ENCODE measurements around the gene LCE1A.
A peak's percentile ranks its signal among the peaks of the same experiment; 100 is the strongest.

The LCE1A gene

GRCh38 chr1:152801333-152801732 is 25.9 kb upstream of the LCE1A start:
- no peak overlapping the region for H3K4me3 ChIP-seq (ENCODE audit: control insufficient read depth, low read depth, low read length)
- TF ChIP-seq, protein P1, sequence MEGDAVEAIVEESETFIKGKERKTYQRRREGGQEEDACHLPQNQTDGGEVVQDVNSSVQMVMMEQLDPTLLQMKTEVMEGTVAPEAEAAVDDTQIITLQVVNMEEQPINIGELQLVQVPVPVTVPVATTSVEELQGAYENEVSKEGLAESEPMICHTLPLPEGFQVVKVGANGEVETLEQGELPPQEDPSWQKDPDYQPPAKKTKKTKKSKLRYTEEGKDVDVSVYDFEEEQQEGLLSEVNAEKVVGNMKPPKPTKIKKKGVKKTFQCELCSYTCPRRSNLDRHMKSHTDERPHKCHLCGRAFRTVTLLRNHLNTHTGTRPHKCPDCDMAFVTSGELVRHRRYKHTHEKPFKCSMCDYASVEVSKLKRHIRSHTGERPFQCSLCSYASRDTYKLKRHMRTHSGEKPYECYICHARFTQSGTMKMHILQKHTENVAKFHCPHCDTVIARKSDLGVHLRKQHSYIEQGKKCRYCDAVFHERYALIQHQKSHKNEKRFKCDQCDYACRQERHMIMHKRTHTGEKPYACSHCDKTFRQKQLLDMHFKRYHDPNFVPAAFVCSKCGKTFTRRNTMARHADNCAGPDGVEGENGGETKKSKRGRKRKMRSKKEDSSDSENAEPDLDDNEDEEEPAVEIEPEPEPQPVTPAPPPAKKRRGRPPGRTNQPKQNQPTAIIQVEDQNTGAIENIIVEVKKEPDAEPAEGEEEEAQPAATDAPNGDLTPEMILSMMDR (conservative IDR thresholded peaks at IDR 0.05; ENCODE audit: control insufficient read depth, insufficient read depth, low read depth, low read length): no peak
- DNase-seq (ENCODE audit: low read depth): peak; percentile 11

GRCh38 chr1:152806576-152806975 is 20.7 kb upstream of the LCE1A start, which contains the start of gene LCE1C:
Gene LCE1C, minus strand, starts transcription at chr1:152806651. Its CDS starts 1,173 bp downstream, at chr1:152805478.
- DNase-seq (ENCODE audit: low read depth): no peak
- H3K4me3 ChIP-seq (ENCODE audit: control insufficient read depth, low read depth, low read length): no peak within 1 kb of the TSS
- TF ChIP-seq, protein P1 (conservative IDR thresholded peaks at IDR 0.05; ENCODE audit: control insufficient read depth, insufficient read depth, low read depth, low read length): no peak

GRCh38 chr1:152811050-152811449 is 16.2 kb upstream of the LCE1A start:
- no peak for DNase-seq (ENCODE audit: low read depth)
- no peak overlapping the region for H3K4me3 ChIP-seq (ENCODE audit: control insufficient read depth, low read depth, low read length)
- TF ChIP-seq, protein P1 (conservative IDR thresholded peaks at IDR 0.05; ENCODE audit: control insufficient read depth, insufficient read depth, low read depth, low read length): no peak

DNA sequence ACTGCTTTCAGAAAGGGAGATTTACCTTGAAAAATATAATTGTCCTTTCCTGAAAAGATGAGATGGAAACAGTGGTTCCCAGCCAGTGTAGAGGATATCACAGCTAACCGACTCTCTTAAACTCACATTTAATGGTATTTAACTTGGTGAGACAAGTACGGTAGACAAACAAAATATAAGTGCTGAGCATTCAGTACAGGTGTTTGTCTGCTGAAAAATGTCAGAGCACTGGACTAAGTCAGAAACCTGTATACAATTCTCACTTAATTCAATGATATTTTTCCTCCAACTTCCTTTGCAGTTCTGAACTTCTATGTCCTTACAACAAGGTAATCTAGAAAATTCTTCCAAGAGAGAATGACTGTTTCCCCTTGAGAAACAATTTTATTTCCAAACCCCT is 15.6 kb upstream of the LCE1A start, which contains the start of gene LCE1B:
TSS of gene LCE1B (plus strand) at position 301 of the 400 bp plus-strand sequence. CDS start 476 bp downstream, outside the sequence.
- TF ChIP-seq, protein P1 (conservative IDR thresholded peaks at IDR 0.05; ENCODE audit: control insufficient read depth, insufficient read depth, low read depth, low read length): no peak
- no peak within 1 kb of the TSS for H3K4me3 ChIP-seq (ENCODE audit: control insufficient read depth, low read depth, low read length)
- DNase-seq (ENCODE audit: low read depth): no peak

DNA sequence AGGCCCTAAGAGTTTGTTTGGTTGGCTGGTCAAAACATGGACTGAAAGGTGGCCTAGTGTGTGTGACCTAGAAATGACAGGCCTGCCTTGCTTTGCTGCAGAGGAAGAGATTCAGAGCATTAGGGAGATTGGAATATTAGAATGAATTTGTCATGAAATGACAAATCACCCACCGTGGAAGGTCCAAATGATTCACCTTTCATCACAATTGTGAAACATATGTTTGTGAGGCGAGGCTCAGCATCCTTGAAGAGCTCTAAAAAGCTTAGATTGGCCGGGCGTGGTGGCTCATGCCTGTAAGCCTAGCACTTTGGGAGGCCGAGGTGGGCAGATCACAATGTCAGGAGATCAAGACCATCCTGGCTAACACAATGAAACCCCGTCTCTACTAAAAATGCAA is 10.0 kb upstream of the LCE1A start:
- no peak overlapping the region for H3K4me3 ChIP-seq (ENCODE audit: control insufficient read depth, low read depth, low read length)
- TF ChIP-seq, protein P1 (conservative IDR thresholded peaks at IDR 0.05; ENCODE audit: control insufficient read depth, insufficient read depth, low read depth, low read length): no peak
- peak; percentile 19 for DNase-seq (ENCODE audit: low read depth)

DNA sequence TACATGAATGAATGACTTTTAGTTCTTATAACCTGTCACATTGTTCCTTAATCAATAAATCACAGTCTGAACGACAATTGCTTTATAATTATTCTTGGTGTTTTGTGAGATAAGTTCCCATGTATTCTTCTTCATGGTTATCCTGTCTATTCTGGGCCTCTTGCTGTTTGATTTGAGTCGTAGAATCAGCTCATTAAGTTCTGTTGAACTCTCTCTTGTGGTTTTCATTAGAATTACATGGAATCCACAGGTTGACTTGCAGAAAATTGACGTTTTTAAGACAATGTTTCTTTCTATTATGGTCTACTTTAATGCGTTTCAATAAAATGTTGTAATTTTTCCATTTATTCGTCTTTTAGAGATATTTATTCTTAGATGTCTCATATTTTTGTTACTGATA is 4.0 kb upstream of the LCE1A start:
- TF ChIP-seq, protein P1 (conservative IDR thresholded peaks at IDR 0.05; ENCODE audit: control insufficient read depth, insufficient read depth, low read depth, low read length): peak; percentile 45
- H3K4me3 ChIP-seq (ENCODE audit: control insufficient read depth, low read depth, low read length): no peak overlapping the region
- peak; percentile 65 for DNase-seq (ENCODE audit: low read depth)

GRCh38 chr1:152824964-152825363 is 2.3 kb upstream of the LCE1A start:
- no peak overlapping the region for H3K4me3 ChIP-seq (ENCODE audit: control insufficient read depth, low read depth, low read length)
- no peak for DNase-seq (ENCODE audit: low read depth)
- TF ChIP-seq, protein P1 (conservative IDR thresholded peaks at IDR 0.05; ENCODE audit: control insufficient read depth, insufficient read depth, low read depth, low read length): no peak

All from fibroblast of mammary gland (primary cell).